OCI-LY7 (cell line): ENCODE results near the gene ENSA.

Source experiments
- CTCF ChIP-seq: fragments of 200-600 bp; sonication (generic); conservative IDR thresholded peaks from 2 replicates; pipeline ENCODE4 v1.5.1; 2014; ENCODE audit warnings: mild to moderate bottlenecking, antibody characterized with exemption, low read length, moderate library complexity, mixed read lengths
- EZH2phosphoT487 ChIP-seq: fragments of 200-600 bp; sonication (generic); IDR thresholded peaks from 2 replicates; pipeline ENCODE4 v1.6.1; 2018; ENCODE audit warnings: low read depth, borderline replicate concordance, mild to moderate bottlenecking, mixed run types, antibody characterized with exemption, low read length, moderate library complexity, mixed read lengths

DNA sequence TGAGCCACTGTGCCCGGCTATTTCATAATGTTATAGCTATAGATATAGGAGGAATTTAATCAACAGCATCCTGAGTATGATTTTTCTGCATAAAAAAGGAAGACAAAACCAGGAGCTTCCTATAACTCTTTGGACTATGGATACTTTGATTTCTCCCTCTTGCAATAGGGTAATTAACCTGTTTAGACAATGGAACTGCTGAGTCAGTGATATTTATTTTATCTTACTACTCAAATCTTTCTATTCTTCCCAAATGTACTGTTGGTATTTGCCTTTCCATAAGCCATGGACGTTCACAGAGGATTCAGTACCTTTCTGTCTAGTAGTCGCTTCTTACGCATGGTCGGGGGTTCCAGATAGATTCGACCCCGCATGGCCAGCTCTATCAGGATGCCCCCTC is 33.9 kb upstream of the ENSA start:
- TF ChIP-seq CTCF = no peak
- TF ChIP-seq EZH2phosphoT487 = no peak
